Keratinocyte (primary cell): Measurements from ENCODE around the gene TPK1.

ENCODE experiments used
- CTCF ChIP-seq, 3 experiments: IDR thresholded peaks in 1 of 3; conservative IDR thresholded peaks in 1 of 3; optimal IDR thresholded peaks in 1 of 3; 2 replicates in 2 of 3; 3 replicates in 1 of 3; pipeline versions ENCODE3 to v1.5.1; 2011; ENCODE audit warnings: low read length in 3 of 3, mild to moderate bottlenecking in 3 of 3, moderate library complexity in 2 of 3, control low read depth in 1 of 3, inconsistent platforms in 1 of 3; ENCODE audit not compliant: insufficient read depth in 2 of 3; ENCODE audit errors: extremely low read depth in 1 of 3
- EZH2 ChIP-seq: IDR thresholded peaks from one replicate; pipeline ENCODE4 v1.6.1; 2012; ENCODE audit warnings: inconsistent platforms, mild to moderate bottlenecking, low read length, moderate library complexity

GRCh38 chr7:144649120-144649519 lies 186.7 kb downstream of the TPK1 start:
- TF ChIP-seq CTCF (optimal IDR thresholded peaks at IDR 0.05 in 1 of 3, IDR thresholded peaks at IDR 0.05 in 1 of 3, conservative IDR thresholded peaks at IDR 0.05 in 1 of 3; ENCODE audit: extremely low read depth in 1 of 3, insufficient read depth in 2 of 3, low read length in 3 of 3) (no peak), EZH2 (no peak)
